Measurements from ENCODE around the gene SLC22A23.

SLC22A23 gene, protein sequence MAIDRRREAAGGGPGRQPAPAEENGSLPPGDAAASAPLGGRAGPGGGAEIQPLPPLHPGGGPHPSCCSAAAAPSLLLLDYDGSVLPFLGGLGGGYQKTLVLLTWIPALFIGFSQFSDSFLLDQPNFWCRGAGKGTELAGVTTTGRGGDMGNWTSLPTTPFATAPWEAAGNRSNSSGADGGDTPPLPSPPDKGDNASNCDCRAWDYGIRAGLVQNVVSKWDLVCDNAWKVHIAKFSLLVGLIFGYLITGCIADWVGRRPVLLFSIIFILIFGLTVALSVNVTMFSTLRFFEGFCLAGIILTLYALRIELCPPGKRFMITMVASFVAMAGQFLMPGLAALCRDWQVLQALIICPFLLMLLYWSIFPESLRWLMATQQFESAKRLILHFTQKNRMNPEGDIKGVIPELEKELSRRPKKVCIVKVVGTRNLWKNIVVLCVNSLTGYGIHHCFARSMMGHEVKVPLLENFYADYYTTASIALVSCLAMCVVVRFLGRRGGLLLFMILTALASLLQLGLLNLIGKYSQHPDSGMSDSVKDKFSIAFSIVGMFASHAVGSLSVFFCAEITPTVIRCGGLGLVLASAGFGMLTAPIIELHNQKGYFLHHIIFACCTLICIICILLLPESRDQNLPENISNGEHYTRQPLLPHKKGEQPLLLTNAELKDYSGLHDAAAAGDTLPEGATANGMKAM

DNA sequence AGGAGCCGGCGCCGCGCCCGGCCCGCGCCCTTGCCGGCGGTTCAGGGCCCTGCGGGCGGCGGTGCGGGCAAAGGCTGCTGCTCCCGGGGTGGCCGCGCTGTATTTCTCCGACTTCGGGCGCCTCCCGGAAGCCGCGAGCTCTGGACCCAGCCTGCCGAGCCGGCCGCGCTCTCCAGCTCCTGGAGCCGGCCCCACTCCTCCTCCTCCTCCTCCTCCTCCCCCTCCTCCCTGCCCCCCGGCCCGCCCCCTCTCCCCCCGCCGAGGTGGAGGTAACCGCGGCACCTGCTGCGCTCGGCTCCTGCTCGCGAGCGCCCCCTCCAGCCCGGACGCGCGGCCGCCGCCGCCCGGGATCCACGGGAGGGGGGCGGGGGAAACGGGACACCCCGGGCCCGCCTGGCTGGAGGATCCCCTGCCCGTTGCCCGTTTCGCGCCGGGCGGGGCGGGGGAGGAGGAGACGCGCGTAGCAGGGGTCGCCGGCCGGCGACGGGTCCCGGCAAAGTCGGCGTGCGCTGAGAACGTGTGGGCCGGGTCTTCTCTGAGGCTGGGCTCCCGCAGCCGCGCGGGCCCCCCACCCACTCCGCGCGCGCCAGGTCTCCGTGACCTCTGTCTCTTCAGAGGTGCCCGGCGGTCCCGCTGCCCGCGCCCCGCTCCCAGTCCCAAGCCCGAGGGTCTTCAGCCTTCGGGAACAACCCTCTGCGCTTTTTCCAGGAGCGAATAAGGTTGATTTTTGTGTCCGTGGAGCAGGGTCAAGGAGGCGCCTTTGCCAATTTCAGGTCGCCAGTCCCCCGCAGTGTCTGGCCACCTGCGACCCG is at the start of gene SLC22A23:
SLC22A23 (minus strand) TSS at position 153 of the 812 bp plus-strand sequence. CDS start 491 bp downstream, outside the sequence.
- DNase-seq = peak; percentile 43

DNA sequence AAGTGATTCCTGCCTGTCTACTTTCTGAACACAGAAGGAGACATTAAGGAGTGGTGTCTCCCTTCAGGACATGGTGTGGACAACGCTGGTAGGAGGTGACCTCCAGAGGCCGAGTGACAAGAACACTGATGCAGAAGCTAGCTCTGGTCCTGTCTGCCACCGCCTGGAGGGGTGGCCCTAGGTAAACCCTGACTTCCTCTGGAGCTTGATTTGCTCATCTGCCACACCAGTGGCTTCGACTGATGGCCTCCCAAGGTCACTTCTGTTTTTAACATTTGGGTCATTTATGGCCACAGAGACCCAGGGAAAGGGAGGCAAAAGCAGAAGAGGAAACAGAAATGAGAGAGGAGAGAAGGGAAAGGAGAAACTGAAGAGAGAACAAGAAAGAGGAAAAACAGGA is 49.4 kb upstream of the SLC22A23 start:
- no peak for DNase-seq

DNA sequence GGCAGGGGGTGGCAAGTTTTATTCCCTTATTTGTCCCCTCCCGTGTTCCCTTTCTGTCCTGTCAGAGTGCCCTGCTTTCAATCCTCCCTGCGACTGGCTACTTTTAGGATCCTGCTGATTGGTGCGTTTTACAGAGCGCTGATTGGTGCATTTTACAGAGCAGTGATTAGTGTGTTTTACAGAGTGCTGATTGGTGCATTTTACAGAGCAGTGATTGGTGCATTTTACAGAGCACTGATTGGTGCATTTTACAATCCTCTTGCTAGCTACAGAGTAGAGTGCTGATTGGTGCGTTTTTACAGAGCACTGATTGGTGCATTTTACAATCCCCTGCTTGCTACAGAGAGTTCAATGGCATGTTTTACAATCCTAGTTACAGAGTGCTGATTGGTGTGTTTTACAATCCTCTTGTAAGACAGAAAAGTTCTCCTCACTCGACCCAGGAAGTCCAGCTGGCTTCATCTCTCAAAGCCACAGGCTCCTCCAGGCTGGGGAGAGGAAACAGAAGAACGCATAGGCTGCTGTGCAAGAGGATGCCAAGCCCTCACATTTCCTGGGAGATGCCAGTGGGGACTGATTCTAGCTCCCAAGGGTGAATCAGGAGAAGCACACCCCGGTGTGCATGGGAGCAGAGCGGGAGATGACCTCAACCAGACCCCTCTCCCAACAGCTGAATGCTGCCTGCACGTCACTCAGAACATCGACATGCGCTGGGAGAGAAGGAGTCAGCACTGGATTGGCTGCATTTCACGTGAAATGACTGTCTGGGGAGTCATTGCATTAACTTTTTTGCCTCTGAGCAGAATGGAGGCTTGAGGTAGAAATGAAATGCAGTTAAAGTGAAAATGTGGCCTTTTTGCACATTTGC is 48.3 kb upstream of the SLC22A23 start:
- no peak for DNase-seq

DNA sequence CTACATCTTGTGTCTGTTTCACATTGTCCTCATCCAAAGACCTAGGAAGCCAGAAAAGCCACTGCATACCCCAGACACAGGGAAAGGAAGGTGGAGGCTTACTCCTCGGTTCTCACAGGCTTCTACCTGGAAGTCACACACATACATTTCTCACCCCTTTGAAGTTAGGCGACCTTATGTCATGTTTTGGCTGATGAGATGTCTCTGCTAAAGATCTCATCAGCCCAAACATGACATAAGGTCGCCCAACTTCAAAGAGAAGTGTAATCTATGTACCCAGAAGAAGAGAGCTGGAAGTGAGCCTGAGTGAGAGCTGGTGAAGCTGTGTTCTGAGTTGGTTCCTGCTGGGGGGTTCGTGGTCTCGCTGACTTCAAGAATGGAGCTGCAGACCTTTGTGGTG is 47.5 kb upstream of the SLC22A23 start:
- no peak for DNase-seq

DNA sequence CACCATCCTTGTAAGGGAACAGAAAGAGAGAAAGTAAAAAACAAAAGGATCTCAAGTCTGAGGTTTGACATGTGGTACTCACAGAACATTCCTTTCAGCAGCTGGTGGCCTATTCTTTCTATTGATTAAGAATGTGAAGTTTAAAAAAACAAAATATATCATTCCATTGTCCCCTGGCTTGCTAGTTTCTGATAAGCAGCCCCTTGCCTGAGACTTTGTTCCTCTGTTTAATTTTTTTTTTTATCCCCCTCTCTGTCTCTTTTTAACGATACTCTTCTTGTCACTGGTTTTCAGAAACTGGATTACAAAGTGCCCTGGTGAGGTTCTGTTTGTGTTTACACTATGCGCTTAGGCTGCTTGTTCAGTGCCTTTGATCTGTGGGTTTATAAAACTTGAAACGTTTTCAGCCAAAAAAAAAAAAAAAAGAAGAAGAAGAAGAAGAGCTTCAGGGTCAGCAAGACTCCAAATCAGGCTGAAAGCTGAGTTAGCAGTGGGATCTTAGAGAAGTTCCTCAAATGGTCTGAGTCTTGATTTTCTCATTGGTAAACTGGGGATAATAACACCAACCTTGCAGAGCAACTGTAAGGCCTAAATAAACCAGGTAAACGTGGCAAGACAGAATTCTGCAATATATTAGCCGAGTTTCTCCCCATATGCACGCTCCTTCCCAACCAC is 45.1 kb upstream of the SLC22A23 start:
- DNase-seq = no peak

DNA sequence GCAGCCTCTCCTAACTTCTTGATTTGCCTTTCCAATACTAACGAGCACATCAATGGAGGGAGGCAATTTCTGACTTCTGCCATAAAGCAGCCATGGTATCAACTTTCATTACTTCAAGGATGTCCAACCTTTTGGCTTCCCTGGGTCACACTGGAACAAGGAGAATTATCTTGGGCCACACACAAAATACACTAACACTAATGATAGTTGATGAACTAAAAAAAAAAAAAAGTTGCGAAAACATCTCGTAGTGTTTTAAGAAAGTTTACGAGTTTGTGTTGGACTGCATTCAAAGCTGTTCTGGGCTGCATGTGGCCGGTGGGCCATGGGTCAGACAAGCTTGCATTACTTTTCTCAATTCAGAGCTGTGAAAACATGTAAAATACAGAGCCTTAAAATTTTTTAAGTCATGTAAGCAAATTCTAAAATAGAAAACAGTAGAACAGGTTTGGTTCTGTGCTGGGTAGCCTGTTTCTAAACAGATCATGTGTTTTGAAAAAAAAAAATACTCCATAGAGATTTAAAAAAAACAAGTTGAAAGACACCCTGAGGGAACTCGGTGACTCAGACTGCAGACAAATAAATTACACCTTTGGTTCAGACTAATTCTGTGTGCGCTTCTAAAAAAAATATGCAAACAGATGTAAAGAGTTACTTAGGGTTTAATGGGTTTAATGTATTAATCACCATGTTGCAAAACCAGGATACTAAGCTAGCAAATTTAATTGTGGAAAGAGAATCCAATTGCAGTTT is 43.6 kb upstream of the SLC22A23 start:
- peak; percentile 41 for DNase-seq

DNA sequence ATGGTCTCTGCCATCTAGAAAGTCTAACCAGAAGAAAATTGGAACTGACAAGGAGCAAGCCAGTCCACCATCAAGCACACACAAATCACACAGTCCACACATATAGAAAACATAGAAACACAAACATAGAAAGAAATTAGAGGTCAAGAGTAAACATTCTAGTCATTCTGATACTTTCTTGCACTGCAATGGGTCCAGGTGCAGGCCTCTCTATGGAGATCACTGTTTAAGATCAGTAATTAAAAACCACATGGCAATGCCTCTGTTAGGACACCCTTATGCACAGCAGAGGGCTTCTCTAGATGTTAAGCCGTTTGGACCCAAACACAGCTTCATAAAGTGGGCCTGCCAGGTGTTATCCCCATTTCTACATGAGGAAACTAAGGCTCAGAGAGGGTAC is 42.8 kb upstream of the SLC22A23 start:
- DNase-seq = no peak

DNA sequence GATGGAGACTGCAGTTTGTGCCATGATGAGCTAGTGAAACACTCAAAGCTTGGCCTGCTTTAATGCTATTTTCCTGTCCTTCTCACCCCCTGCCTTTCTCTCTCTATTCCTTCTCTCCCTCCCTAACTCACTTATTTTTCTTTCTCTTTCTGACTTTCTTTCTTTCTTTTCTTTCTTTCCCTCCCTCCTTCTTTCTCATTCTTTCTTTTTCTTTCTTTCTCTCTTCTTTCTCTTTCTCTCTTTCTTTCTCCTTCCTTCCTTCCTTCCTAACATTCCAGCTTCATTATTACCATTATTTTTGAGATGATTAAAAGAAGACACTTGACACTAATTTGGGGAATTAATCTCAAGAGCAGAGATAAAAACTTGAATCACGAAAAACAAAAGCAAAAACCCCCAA is 39.5 kb upstream of the SLC22A23 start:
- no peak for DNase-seq

DNA sequence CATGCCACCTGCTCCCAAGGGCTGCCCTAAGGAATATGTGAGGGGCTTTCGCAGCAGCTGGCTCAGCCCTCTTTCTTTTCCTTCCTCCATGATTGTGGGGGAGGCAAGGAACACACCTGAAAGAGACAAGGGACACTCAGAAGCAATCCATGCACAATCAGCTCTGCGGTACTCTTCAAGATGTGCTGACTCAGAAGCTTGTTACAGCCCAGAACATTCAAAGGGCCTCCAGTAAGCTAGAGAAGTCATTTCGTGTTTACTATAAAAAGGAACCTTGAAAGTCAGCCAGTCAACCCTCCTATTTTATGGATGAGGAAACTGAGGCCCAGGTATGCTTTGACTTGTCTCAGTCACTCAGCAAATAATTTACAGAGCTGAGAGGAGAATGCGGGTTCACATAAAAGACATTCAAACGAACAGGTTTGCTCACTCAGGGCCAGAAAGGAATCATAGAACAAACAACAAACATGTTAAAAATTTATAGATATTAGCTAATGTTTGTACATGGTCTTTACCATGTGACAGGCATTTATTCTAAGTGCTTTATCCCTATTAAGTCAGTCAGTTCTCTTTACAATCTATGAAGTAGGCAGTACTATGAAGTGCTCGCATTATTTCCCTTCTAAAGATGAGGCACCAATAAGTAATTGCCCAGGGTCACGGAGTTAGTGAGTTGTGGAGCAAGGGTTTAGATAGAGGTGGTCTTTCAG is 37.7 kb upstream of the SLC22A23 start:
- DNase-seq = no peak

DNA sequence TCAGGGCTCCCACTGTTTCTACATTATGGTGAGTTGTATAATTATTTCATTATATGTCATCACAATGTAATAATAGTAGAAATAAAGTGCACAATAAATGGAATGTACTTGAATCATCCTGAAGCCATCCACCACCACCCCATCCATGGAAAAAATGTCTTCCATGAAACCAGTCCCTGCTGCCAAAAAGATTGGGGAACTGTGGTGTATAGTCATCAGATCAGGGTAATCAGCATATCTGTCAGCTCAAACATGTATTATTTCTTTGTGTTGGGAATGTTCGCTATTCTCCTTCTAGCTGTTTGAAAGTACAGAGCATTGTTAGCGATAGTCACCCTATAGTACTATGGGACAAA is 33.8 kb upstream of the SLC22A23 start:
- DNase-seq = no peak

DNA sequence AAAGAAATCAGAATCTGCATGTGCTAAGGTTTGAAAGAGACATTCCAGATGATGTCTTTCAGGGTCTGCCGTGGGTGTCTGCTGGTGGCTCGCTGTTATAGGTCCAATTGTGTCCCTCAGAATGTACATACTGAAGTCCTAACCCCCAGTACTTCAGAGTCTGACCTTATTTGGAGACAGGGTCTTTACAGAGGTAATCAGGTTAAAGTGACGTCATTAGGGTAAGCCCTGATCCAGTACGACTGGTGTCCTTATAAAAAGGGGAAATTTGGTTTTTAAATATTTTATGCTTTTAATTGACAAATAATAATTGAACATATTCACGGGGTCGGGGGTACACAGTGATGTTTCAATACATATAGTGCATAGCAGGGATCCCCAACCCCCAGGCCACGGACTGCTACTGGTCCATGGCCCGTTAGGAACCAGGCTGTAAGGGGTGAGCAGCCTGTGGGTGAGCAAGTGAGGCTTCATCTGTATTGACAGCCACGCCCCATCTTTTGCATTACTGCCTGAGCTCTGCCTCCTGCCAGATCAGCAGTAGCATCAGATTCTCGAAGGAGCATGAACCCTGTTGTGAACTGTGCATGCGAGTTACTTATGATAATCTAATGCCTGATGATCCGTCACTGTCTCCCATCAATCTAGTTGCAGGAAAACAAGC is 33.2 kb upstream of the SLC22A23 start:
- DNase-seq = no peak

DNA sequence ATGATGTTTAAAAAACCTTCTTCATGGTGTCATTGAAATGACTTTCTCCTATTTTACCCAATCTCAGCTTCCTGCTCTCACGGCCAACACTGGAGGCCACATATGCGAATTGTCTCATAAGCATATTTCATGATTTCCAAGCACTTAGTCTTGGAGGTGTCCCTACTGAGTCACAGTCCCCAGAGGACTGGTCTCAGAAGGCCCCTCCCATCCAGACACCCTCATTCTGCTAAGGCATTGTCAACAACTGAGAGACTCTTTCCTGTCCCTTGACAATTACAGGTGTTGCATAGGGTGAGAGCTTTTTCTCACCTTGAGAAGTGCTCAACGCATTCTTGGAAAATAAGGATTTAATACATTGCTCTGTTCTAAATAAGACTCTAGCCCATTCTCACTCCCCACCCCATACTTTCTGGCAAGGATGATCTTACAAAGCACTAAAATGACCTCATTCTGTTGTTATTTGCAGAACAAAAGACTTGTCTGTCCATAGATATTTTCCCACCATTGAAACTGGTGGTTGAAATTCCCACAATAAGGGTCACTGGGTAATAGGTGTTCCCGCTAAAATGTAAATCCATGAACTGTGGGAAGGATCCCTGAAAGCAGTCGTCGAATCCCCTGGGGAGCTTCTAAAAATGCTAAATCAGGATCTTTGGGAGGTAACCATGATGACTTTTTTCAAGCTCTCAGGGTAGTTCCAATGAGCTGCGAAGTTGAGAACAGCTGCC is 32.3 kb upstream of the SLC22A23 start:
- no peak for DNase-seq

DNA sequence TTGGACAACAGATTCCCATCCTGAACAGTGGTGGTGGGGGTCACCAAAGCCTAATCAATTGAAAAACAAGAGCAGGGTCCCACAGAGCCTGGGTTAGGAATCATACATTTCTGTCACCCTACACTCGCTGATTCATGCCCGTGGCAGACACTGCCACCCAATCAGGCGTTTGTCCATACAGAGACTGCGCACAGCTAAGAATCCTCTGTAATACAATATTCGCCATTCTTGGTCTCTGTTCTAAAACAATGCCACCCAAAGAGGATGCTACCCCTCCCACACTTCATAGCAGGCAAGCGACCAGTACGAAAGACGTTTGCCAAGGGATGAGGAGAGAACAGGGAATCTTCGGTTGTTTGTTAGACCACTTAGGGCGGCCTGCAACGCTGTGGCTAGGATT is 28.1 kb upstream of the SLC22A23 start:
- DNase-seq = no peak

DNA sequence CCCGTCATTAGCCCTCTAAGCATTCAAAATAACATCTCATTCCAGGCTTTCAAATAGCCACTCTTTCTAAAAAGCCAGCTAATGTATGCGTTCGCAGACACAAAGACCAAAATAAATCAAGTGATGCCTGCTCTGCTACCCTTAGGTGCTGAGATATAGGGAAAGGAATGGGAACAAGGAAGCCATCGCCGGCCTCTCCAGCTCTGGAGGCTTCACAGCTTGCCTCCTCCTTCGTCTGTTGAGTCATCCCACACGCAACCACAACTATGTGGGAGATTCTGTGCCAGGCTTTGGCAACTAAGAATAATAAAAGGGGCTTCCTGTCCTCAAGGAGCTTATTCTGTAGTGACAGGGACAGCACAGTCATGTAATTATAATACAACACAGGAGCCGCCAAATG is 27.3 kb upstream of the SLC22A23 start:
- DNase-seq = no peak

DNA sequence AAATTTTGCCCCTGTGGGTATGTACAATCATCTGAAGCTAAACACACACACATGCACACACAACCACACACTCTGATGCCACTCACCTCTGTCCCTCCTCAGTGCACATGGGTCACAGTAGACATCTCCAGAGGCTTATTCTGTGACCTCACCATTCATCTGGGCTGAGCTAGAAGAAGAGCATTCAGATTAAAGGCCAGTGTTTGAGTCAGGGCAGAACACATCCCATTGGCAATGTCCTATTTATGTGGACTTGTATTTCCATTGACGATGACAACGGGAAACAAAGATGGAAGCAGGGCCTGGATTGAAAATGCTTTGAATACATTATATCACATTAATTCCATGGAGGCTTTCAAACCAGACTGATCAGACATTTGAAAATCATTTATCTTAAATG is 26.8 kb upstream of the SLC22A23 start:
- no peak for DNase-seq

DNA sequence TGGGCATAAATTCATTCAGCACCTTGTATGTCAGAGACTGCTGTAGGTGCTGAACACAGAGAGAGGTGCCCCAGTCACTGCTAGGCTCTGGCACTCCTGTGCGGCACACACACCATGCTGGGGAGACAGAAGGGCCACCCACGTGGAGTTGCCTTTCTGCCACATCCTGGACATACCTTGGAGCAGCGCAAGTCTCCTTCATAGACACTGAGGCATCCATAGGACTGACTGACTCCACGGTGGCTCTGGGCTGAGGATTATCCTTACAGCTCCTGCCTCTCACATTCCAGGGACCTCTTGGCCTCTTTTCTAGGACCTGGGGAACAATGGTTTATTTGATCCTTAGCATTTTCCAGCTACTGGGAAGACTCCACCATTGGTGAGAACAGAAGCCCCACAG is 26.0 kb upstream of the SLC22A23 start:
- DNase-seq = no peak

DNA sequence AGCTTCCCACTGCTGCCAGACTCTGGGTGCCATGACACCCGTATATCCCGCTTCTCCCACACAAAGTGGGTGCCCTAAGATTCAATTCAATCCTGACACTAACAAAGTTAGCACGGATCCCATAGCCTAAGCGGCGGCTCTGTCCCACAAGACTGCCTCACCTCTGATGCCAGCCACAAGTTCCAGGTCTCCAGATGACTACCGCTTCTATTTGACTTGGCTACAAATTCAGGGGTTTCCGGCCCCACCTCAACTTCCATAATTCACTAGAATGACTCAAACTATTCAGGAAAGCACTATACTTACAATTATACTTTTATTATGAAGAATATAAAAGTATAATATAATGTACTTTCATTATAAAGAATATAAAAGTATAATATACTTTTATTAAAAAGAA is 24.8 kb upstream of the SLC22A23 start:
- DNase-seq = no peak

DNA sequence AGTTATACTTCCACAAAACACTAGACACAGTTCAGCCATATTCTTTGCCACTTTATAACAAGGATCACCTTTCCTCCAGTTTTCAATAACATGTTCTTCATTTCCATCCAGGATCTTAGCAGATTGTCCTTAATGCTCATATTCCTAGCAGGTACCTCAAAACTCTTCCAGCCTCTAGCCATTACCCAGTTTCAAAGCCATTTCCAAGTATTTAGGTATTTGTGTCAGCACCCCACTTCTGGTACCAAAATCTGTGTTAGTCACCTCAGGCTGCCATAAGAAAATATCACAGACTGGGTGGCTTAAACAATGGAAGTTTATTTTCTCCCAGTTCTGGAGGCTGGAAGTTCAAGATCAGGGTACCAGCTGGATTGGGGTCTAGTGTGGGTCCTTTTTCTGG is 23.2 kb upstream of the SLC22A23 start:
- no peak for DNase-seq

DNA sequence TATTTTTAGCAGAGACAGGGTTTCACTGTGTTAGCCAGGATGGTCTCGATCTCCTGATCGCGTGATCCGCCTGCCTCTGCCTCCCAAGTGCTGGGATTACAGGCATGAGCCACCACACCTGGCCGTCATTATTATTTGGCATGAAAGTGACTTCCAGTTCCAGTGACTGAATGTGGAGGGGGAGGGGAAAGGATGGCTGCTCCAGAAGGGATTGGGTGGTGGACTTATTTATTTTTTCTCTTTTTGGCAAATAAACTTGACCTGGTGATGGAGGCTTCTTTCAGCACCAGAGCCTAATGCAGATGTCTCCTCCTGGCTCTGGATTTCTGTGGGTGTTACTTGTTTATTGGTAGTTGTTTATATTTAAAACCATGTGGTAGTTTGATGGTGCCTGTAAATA is 16.9 kb upstream of the SLC22A23 start:
- DNase-seq = no peak

Measured in NCI-H1048 (cell line).